Measurements from ENCODE around the gene PLK5. TPM values are rescaled to one million over a fixed set of nuclear protein-coding genes. Genes with fewer than 3 reads are reported as not detected.

The PLK5 gene
- total RNA-seq, 1 experiment from 2014 or later: 0.57 TPM

DNA sequence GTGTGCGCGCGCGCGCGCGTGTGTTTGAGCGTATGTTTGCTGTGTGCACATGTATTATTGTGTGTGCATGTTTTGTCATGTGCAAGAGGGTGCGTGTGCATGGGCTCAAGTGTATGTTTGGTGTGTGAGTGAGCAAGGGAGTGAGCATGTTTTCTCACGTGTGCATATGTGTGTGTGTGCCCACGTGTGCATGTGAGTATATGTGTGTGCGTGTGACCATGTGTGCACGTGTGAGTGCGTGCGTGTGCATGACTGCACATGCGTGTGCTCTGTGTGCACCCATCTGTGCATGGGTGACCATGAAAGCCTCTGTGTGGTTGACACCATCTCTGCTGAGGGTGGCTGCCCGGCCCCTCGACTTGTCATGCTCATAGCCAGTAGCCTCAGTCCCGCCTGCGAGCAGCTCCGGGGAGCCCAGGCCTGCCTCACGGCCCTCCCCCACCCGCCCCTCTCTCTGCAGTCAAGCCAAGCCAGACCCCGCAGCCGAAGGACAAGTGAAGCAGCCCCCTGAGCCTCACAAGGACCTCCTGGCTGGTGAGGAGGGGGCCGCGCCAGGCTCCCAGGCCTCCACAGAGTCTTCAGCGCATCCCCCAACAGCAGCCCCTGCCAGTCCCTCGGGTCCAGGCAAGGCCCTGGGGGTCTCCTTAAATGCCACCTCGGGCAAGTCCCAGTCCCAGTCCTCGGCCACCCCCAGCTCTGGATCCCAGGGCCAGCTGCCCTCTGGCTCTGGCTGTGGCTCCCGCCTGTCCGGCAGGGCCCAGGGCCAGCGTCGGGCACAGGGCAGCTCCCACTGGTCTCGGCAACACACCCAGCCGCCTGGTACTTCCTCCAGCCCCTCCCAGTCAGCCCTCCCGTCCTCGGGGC, 26.9 kb upstream of the PLK5 start:
- peak overlapping the region in 1 of 3 experiments; percentile 94; a peak in 1 of 7 replicates for H3K27ac Mint-ChIP-seq
- no peak overlapping the region for H4K91ac ChIP-seq (ENCODE audit: insufficient read length, low read depth, low read length)
- H4K5ac ChIP-seq (ENCODE audit: insufficient read length, low read depth, low read length): no peak overlapping the region
- H2AFZ ChIP-seq (ENCODE audit: low read length): no peak overlapping the region
- H3K14ac ChIP-seq (ENCODE audit: insufficient read depth, low read length): no peak overlapping the region; the same call in 1 of the 2 replicates
- H3K4me3 Mint-ChIP-seq: no peak overlapping the region
- H3K4me1 Mint-ChIP-seq: peaks cover under 1 to 10% of the 10 kb centered on the region in 2 experiments; a peak in 3 of 4 replicates
- H4K20me1 ChIP-seq (ENCODE audit: control insufficient read depth, insufficient read depth, insufficient read length): no peaks in the 10 kb centered on the region
- H2BK20ac ChIP-seq (ENCODE audit: low read depth, low read length, poor library complexity, severe bottlenecking): no peak overlapping the region
- H2BK5ac ChIP-seq (ENCODE audit: insufficient read length, low read length): no peak overlapping the region
- H3K9me3 ChIP-seq (ENCODE audit: control insufficient read depth, low read depth, low read length): no peaks in the 10 kb centered on the region
- H3K23ac ChIP-seq (ENCODE audit: insufficient read length, low read depth, low read length): no peak overlapping the region
- TF ChIP-seq, protein P1, sequence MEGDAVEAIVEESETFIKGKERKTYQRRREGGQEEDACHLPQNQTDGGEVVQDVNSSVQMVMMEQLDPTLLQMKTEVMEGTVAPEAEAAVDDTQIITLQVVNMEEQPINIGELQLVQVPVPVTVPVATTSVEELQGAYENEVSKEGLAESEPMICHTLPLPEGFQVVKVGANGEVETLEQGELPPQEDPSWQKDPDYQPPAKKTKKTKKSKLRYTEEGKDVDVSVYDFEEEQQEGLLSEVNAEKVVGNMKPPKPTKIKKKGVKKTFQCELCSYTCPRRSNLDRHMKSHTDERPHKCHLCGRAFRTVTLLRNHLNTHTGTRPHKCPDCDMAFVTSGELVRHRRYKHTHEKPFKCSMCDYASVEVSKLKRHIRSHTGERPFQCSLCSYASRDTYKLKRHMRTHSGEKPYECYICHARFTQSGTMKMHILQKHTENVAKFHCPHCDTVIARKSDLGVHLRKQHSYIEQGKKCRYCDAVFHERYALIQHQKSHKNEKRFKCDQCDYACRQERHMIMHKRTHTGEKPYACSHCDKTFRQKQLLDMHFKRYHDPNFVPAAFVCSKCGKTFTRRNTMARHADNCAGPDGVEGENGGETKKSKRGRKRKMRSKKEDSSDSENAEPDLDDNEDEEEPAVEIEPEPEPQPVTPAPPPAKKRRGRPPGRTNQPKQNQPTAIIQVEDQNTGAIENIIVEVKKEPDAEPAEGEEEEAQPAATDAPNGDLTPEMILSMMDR (conservative IDR thresholded peaks at IDR 0.05): no peak
- no peak overlapping the region for H2AK5ac ChIP-seq (ENCODE audit: insufficient read length, low read length)
- no peaks in the 10 kb centered on the region; a peak in 1 of 7 replicates for H3K36me3 Mint-ChIP-seq (ENCODE audit: insufficient read depth in 1 of 3, low read depth in 3 of 3)
- no peaks in the 10 kb centered on the region for H3K79me2 ChIP-seq (ENCODE audit: insufficient read depth, low read length)
- H3K27ac ChIP-seq (ENCODE audit: insufficient read length, low read depth, low read length): no peak overlapping the region
- peaks cover 7 to 16% of the 10 kb centered on the region in 2 experiments for H3K9me3 Mint-ChIP-seq
- H3K27me3 Mint-ChIP-seq (ENCODE audit: low read depth): peaks cover 69% of the 10 kb centered on the region
- H3K56ac ChIP-seq (ENCODE audit: insufficient read length, low read depth, low read length): no peak overlapping the region
- no peak overlapping the region for H3K4ac ChIP-seq (ENCODE audit: low read depth, low read length)
- no peak overlapping the region for H3K9ac ChIP-seq (ENCODE audit: extremely low read depth, insufficient read length, low read length)
- H2BK15ac ChIP-seq (ENCODE audit: low read depth, low read length): no peak overlapping the region
- no peak overlapping the region for H3K4me2 ChIP-seq (ENCODE audit: insufficient read depth, insufficient read length, low read length)
- no peak for DNase-seq
- H4K8ac ChIP-seq (replicated peaks; ENCODE audit: insufficient read length, low read depth, low read length): no peak overlapping the region
- no peaks in the 10 kb centered on the region for H3K79me1 ChIP-seq (ENCODE audit: insufficient read depth, low read depth, low read length, poor library complexity, severe bottlenecking)
- H3K23me2 ChIP-seq (ENCODE audit: insufficient read length, low read depth, low read length, poor library complexity, severe bottlenecking): no peaks in the 10 kb centered on the region
- no peaks in the 10 kb centered on the region for H3K4me1 ChIP-seq (ENCODE audit: insufficient read depth, low read length)
- no peak overlapping the region for H3T11ph ChIP-seq (ENCODE audit: low read length)
- no peak overlapping the region for H2BK120ac ChIP-seq (ENCODE audit: low read depth, low read length, poor library complexity, severe bottlenecking)
- no CpG with 5 or more reads among the region's 39 CpGs for WGBS (ENCODE audit: extremely low coverage, insufficient read length, low lambda C conversion rate)
- H3K27me3 ChIP-seq (ENCODE audit: insufficient read depth, low read length): no peaks in the 10 kb centered on the region
- H3K18ac ChIP-seq (ENCODE audit: insufficient read length, low read depth, low read length): no peak overlapping the region
- no peak overlapping the region for H2BK12ac ChIP-seq (ENCODE audit: insufficient read length, low read depth, low read length)
